Suprapubic skin (tissue), 4 donors: Measurements from ENCODE around the gene VEGFC. TPM values are rescaled to one million over a fixed set of nuclear protein-coding genes. Genes with fewer than 3 reads are reported as not detected.

Source experiments
- DNase-seq, 2 donors: peaks; one replicate each; pipeline ENCODE4 v3.0.0-alpha.2; 2019; ENCODE audit warnings: low spot score in 2 of 2
- H3K27ac ChIP-seq: fragments of 200-600 bp; sonication (generic); one replicate; pipeline ENCODE4 v1.5.1; 2019
- H3K27me3 ChIP-seq: fragments of 200-600 bp; sonication (generic); one replicate; pipeline ENCODE4 v1.5.1; 2019
- H3K36me3 ChIP-seq: fragments of 200-600 bp; sonication (generic); one replicate; pipeline ENCODE4 v1.5.1; 2019
- H3K4me1 ChIP-seq: fragments of 200-600 bp; sonication (generic); one replicate; pipeline ENCODE4 v1.5.1; 2019
- H3K4me3 ChIP-seq: fragments of 200-600 bp; sonication (generic); one replicate; pipeline ENCODE4 v1.5.1; 2019; ENCODE audit warnings: mild to moderate bottlenecking
- H3K9me3 ChIP-seq: fragments of 200-600 bp; sonication (generic); one replicate; pipeline ENCODE4 v1.5.1; 2019
- CTCF ChIP-seq, 2 donors: fragments of 200-600 bp in 1 of 2; fragments of 450-650 bp in 1 of 2; sonication (generic) in 1 of 2; IDR thresholded peaks; one replicate each; pipeline ENCODE4 v1.5.1; 2016 to 2019; ENCODE audit warnings: antibody characterized with exemption in 2 of 2, mild to moderate bottlenecking in 1 of 2, moderate library complexity in 1 of 2
- EP300 ChIP-seq: sonication (generic); formaldehyde crosslinking; IDR thresholded peaks from one replicate; pipeline ENCODE4 v1.6.1; 2017; ENCODE audit warnings: antibody characterized with exemption
- POLR2A ChIP-seq, 2 donors: fragments of 450-650 bp; IDR thresholded peaks; one replicate each; pipeline ENCODE4 v1.6.1; 2017; ENCODE audit warnings: antibody characterized with exemption in 2 of 2, mild to moderate bottlenecking in 2 of 2, moderate library complexity in 2 of 2
- POLR2AphosphoS5 ChIP-seq, 3 donors: sonication (generic); formaldehyde crosslinking; IDR thresholded peaks; one replicate each; pipeline ENCODE4 v1.6.1; 2017; ENCODE audit warnings: antibody characterized with exemption in 3 of 3
- WGBS: methylation state at CpG from one replicate; pipeline ENCODE4 v1.1.5; 2018; 5-methylcytosine and 5-hydroxymethylcytosine counted together
- total RNA-seq, 4 donors: library from RNA; depleted of rRNA; stranded (reverse); fragments of >200 nt; gene quantifications; one replicate each; pipeline ENCODE4 v1.1.0, GENCODE V29; 2016

Gene VEGFC
- total RNA-seq, 4 donors from 2014 or later = 2.3 to 8.1 (median 4.1) TPM

- WGBS = 74% methylated on average over 2 of the region's 2 CpGs
- Histone ChIP-seq H3K9me3 (no peaks in the 10 kb centered on the region), H3K27ac (no peak overlapping the region), H3K4me3 (no peak overlapping the region), H3K27me3 (no peaks in the 10 kb centered on the region), H3K36me3 (no peaks in the 10 kb centered on the region), H3K4me1 (no peaks in the 10 kb centered on the region)
- TF ChIP-seq EP300 = no peak
- no peak for TF ChIP-seq POLR2AphosphoS5 (IDR thresholded peaks at IDR 0.05)
- no peak for TF ChIP-seq POLR2A (IDR thresholded peaks at IDR 0.05)
- TF ChIP-seq CTCF (IDR thresholded peaks at IDR 0.05) = no peak
- DNase-seq = no peak
Observed at GRCh38 chr4:176824645-176825366, 32.1 kb upstream of the VEGFC start.

GRCh38 chr4:176818531-176818930 is 25.8 kb upstream of the VEGFC start:
- DNase-seq = no peak
- 29% methylated on average over 1 of the region's 1 CpG for WGBS
- no peak overlapping the region for H3K4me3 ChIP-seq
- no peak for TF ChIP-seq CTCF (IDR thresholded peaks at IDR 0.05)
- TF ChIP-seq POLR2AphosphoS5 (IDR thresholded peaks at IDR 0.05) = no peak
- TF ChIP-seq EP300 = no peak
- TF ChIP-seq POLR2A (IDR thresholded peaks at IDR 0.05) = no peak
- no peaks in the 10 kb centered on the region for H3K27me3 ChIP-seq
- no peaks in the 10 kb centered on the region for H3K4me1 ChIP-seq
- H3K9me3 ChIP-seq = no peaks in the 10 kb centered on the region
- no peaks in the 10 kb centered on the region for H3K36me3 ChIP-seq
- no peak overlapping the region for H3K27ac ChIP-seq

GRCh38 chr4:176817204-176817603 is 24.5 kb upstream of the VEGFC start:
- H3K27ac ChIP-seq = no peak overlapping the region
- DNase-seq = no peak
- H3K27me3 ChIP-seq = no peaks in the 10 kb centered on the region
- H3K36me3 ChIP-seq = no peaks in the 10 kb centered on the region
- no peak overlapping the region for H3K4me3 ChIP-seq
- TF ChIP-seq POLR2AphosphoS5 (IDR thresholded peaks at IDR 0.05) = no peak
- TF ChIP-seq EP300 = no peak
- no peak for TF ChIP-seq CTCF (IDR thresholded peaks at IDR 0.05)
- no peak for TF ChIP-seq POLR2A (IDR thresholded peaks at IDR 0.05)
- no peaks in the 10 kb centered on the region for H3K9me3 ChIP-seq
- no peaks in the 10 kb centered on the region for H3K4me1 ChIP-seq
- 94% methylated on average over 2 of the region's 2 CpGs for WGBS

- no peak for DNase-seq
- no peaks in the 10 kb centered on the region for H3K36me3 ChIP-seq
- H3K4me3 ChIP-seq = no peak overlapping the region
- WGBS = 65% methylated on average over 6 of the region's 6 CpGs
- TF ChIP-seq POLR2A (IDR thresholded peaks at IDR 0.05) (no peak), CTCF (IDR thresholded peaks at IDR 0.05) (no peak), EP300 (no peak), POLR2AphosphoS5 (IDR thresholded peaks at IDR 0.05) (no peak)
- no peaks in the 10 kb centered on the region for H3K9me3 ChIP-seq
- no peaks in the 10 kb centered on the region for H3K4me1 ChIP-seq
- H3K27ac ChIP-seq = no peak overlapping the region
- no peaks in the 10 kb centered on the region for H3K27me3 ChIP-seq
Observed at GRCh38 chr4:176814770-176815169, 22.0 kb upstream of the VEGFC start.

GRCh38 chr4:176810481-176811249 is 17.9 kb upstream of the VEGFC start:
- 33% methylated on average over 3 of the region's 3 CpGs for WGBS
- DNase-seq = no peak
- Histone ChIP-seq H3K27me3 (no peaks in the 10 kb centered on the region), H3K4me1 (no peaks in the 10 kb centered on the region), H3K27ac (no peak overlapping the region), H3K36me3 (no peaks in the 10 kb centered on the region), H3K4me3 (no peak overlapping the region), H3K9me3 (peaks cover 7% of the 10 kb centered on the region)
- TF ChIP-seq POLR2A (IDR thresholded peaks at IDR 0.05) = no peak
- TF ChIP-seq CTCF (IDR thresholded peaks at IDR 0.05) = no peak
- no peak for TF ChIP-seq EP300
- no peak for TF ChIP-seq POLR2AphosphoS5 (IDR thresholded peaks at IDR 0.05)
